Amniotic stem cell (primary cell): ENCODE measurements around the gene RAB3B.

Source experiments
- DNase-seq: peaks from one replicate; lab custom pipeline; 2025; lab: John Stamatoyannopoulos, UW

RAB3B gene

DNA sequence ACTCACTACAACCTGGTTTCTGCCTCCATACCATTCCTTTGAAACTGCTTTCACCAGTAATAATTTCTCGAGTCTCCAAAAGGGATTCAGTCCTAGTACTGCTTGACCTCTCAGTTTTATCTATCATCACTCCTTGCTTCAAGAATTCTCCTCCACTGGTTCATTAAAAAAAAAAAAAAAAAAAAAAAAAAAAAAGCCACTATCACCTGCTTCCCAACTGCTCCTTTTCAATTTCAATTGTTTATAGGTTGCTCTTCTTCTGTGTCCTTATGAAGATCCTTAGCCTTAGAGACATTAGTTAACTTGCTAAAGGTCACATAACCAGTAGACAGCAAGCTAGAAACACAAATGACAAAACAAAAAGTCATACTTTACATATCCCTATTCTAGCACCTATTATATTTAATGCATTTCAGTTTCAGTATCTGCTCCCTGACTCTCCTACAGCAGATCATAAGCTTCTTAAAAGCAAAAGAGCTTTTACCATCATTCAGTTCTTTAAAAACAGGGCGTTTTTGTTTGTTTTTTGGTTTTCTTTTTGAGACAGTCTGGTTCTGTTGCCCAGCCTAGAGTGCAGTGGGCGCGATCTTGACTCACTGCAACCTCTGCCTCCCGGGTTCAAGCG, 119.0 kb downstream of the RAB3B start:
- DNase-seq, result no peak

DNA sequence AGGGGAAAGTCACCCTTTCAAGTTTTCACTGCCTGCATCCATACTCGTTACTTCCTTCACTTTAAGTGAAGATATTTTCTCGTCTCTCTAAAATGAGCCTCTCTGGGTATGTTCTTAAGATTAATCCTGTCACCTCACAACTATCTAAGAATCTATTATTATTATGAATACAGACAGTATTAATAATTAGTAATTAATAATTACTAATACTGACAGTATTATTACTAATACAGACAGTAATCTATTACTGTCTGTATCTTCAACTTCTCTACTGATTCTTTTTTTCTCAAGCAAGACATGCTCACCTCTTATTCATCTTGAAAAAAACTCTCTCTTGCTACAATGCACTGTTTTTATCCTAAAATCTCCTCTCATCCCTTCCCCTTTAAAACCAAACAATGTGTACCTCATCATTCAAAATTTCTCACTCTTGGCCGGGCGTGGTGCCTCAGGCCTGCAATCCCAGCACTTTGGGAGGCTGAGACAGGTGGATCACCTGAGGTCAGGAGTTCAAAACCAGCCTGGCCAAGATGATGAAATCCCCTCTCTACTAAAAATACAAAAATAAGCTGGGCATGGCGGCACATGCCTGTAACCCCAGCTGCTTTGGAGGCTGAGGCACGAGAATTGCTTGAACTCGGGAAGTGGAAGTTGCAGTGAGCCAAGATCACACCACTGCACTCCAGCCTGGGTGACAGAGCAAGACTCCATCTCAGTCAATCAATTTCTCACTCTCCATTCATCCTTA, 119.7 kb downstream of the RAB3B start:
- no peak for DNase-seq

DNA sequence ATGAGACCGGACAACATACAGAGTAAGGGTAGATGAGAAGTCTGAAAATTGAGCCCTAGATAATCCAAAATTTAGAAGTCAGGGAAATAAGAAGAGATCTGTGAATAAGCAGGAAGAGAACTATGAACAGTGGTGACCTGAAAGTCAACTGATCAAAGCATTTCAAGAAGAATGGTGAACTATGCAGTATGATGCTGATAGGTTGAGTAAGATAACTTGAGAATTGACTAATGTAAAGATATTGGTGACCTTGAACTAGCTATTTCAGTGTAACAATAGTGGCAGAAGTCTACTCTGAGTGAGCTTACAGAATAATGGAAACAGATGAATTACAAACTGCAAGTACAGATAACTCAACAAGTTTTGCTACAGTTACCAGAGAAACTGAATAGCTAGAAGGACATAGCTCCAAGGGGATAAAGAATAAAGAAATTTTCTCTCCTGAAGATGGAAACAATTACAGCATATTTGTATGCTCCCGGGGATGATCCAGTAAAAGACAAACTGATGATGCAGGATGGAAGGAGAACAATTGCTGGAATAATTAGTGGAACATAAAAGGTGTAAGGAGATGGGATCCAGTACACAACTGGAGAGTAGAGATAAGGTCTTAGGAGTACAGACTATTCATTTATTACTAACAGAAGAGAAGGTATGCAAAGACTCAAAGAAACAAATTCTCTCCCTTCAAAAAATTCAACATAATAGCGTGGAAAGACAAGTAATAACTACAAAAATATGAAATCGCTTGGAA, 122.8 kb downstream of the RAB3B start:
- no peak for DNase-seq

DNA sequence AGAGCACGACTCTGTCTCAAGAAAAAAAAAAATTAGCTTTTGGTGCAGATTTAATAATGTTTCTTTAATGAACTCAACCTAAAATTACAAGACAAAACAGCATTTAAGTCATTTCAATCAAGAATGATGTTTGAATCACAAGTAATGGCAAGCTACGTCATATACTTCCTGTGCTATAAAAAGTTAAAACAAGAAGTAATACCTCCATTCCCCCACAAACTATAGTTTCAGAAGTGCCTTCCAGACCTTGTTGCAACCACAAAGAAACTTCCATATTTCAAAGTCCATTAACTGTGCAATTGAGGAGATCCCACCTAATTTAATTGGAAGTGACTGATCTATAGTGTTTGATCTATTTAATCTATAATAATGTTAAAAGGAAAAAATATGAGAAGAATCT, 127.1 kb downstream of the RAB3B start:
- DNase-seq, result no peak

DNA sequence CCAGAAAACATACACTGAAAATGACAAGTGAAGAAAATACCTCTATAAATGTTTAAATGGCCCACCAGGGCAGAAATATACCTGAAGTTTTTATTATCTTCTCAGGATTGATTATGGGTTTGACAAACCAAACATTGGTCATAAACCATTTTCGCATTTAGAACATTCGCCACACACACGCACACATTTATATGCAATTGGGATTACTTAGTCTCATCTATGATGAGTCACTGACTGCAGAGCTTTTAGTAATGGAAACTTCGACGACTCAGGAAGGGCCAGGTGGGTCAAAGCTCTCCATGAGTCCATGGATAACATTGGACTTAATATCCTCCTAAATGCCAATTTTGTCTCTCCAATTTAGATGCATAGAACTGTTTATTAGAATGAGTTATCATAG, 128.8 kb downstream of the RAB3B start:
- no peak for DNase-seq

DNA sequence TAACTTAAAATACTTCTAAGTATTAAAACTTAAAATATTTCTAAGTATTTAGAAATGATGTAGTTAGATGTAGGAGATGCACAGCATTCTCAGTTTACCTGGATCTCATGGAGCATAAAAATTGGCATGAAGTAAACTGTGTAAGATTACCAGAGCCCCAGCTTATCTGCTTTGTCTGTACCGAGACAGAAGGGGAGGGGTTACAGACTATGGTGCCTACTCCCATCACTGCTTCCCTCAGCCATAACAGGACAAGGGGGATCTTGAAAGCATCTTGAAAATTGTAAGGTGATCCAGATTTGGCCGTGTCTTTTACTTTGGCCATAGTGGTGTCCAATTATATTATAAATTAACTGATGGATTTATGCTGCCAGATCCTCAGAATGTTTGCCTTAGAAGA, 130.8 kb downstream of the RAB3B start:
- no peak for DNase-seq

DNA sequence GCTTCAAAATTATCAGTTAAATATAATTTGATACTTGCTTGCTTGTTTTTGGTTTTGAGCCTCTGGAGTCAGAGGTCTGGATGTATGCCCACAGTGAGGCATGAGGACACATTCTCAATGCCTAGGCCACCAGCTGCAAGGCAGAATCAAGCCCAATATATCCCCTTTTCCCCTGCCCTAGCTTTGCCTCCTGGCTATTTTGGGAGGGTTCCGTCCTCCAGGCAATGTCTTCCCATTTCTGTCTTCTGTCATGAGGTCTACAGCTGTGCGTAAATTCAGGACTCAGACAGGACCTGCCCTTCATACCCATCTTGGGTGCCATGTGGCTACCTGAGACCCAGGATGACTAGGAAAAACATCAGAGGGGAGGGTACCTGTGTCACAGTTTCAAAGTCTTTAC, 131.2 kb downstream of the RAB3B start:
- no peak for DNase-seq

DNA sequence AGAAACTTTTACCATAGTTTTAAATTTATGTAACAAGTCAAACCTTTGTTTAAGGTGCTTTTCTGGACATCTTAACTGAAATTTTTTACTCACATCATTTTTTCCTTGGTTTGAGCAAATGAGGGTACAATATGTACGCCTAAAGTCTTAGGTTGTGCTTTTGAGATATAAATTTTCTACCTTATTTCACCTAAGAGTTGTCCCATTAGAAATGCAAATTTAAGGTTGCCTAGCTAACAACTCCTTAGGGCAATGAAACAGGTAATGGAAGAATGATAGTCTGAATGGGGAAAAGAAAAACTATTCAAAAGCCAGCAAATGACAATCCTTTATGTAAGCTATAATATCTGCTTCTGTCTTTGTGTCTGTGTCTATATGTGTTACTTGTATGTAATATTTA, 131.6 kb downstream of the RAB3B start:
- DNase-seq, result no peak
